ENCODE data around the gene DHX32.

The DHX32 gene

GRCh38 chr10:125801574-125801973 lies 79.5 kb downstream of the DHX32 start:
- FAIRE-seq = no peak

- no peak for FAIRE-seq
Measured at GRCh38 chr10:125799451-125800182, 81.5 kb downstream of the DHX32 start.

GRCh38 chr10:125797994-125798662 lies 83.0 kb downstream of the DHX32 start:
- no peak for FAIRE-seq

GRCh38 chr10:125797424-125797823 lies 83.7 kb downstream of the DHX32 start:
- FAIRE-seq = no peak

GRCh38 chr10:125795637-125796190 lies 85.4 kb downstream of the DHX32 start:
- FAIRE-seq = no peak

GRCh38 chr10:125795128-125795527 lies 86.0 kb downstream of the DHX32 start:
- FAIRE-seq = no peak

GRCh38 chr10:125792342-125793300 lies 88.5 kb downstream of the DHX32 start:
- no peak for FAIRE-seq

GRCh38 chr10:125788156-125789034 lies 92.7 kb downstream of the DHX32 start:
- FAIRE-seq = no peak
